HT1080 (cell line): ENCODE results near the gene KIAA0232. TPM values are rescaled to one million over a fixed set of nuclear protein-coding genes. Genes with fewer than 3 reads are reported as not detected.
"Not testable (repeated sequence)": the region's sequence is repeated elsewhere in the genome, so short reads cannot be mapped to it uniquely, and the experiment has no call there.

Experiments
- DNase-seq: peaks from one replicate; pipeline ENCODE4 v3.0.0-alpha.2; 2015; ENCODE audit warnings: low read depth
- total RNA-seq: library from RNA; depleted of rRNA; stranded (reverse); fragments of >200 nt; shearing (Covaris generic); gene quantifications from 2 replicates; pipeline ENCODE4 v1.2.3, GENCODE V29; 2014

KIAA0232 gene
- total RNA-seq, 1 experiment from 2014 or later = 4.7 TPM

DNA sequence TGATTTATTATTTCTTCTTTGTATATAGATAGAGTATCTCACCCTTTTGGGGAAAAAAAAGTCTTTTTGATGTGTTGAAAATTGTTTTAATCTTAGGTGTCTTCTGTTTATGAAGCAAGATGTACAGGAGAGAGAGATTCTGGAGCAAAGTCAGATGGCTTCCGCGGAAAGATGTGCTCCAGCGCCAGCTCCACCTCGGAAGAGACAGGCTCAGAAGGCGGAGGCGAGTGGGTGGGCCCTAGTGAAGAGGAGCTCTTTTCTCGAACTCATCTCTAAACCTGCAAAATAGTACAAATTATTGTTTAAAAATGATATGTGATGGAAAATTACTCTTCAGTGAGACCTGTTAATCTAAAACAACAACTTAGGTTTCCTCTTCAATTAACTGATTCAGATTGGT, 98.2 kb downstream of the KIAA0232 start:
- no peak for DNase-seq

DNA sequence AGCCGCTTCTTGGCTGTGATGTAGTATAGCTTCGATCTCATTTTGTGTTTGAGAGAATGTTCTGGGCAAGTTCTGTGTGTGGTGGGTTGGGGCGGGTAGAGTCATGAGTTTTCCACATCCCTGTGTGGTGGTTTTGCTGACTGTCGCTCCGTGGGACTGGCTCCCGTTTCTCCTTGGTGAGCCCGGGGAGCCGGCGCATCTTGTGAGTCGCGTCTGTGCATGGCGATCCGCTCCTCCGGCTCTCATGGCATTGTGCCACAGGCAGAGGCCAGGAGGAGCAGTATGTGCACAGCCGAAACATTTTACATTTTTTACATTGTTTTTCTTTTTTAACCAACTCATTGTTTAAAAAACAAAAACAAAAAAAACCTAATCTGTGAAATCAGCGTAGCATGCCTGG, 99.4 kb downstream of the KIAA0232 start:
- DNase-seq = no peak

DNA sequence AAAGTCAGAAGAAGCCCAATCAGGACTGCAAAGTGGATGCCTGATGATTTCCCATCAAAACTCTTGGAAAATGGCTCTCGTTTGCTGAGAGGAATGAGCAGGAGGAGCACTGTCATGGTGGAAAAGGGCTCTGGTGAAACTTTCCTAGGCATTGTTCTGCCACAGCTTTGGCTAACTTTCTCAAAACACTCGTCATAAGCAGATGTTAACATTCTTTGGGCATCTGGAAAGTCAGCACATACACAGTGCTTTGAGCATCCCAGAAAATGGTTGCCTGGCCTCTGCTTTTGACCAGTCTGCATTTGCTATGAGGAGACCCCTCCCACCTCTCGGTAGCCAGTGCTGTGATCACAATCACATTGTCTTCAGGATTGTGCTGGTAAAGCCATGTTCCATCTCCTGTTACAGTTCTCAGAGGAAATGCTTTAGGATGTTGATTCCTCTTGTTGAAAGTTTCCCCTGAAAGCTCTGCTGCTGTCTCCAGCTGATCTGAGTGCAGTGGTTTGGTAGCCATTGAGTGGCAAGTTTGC, 101.9 kb downstream of the KIAA0232 start:
- DNase-seq = no peak

DNA sequence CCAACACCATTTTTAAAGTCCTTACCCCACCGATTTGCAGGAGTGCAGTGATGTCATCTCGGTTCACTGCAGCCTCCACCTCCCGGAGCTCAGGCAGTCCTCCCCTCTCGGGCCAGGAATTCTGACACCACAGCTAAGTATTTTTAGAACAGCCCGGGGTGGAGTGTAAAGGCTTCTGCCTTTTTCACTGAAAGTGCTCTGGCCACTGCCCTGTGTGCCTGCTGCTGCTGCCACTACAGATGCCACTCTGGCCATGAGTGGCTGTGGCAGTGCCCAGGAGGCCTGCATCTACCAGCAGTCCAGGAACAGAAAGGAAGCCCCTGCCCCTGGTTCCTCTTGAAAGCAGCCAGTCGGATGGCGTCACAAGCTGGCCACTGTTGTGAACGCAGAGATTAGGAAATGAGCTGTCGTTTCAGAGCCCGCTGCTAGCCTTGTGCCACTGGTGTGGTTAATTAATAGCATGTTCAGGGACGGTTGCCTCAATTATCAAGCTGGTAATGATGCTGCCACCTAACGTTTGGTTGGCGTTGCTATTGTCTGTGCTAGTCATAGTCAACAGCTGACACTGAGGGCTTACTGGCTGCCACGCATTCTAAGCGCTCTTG, 103.5 kb downstream of the KIAA0232 start:
- peak; percentile 74 for DNase-seq

DNA sequence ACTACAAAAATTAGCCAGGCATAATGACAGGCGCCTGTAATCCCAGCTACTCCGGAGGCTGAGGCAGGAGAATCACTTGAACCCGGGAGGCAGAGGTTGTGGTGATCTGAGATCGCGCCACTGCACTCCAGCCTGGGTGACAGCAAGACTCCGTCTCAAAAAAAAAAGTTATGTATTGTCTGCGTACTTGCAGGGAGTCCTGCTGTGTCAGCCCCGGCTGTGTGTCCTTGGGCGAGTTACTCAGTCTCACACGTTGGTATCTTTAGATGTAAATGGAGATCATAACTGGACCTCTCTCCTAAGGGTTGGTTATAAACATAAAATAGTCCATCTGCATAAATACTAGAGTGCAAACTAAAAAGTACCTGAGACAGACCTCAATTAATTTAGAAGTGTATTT, 104.4 kb downstream of the KIAA0232 start:
- no peak for DNase-seq

DNA sequence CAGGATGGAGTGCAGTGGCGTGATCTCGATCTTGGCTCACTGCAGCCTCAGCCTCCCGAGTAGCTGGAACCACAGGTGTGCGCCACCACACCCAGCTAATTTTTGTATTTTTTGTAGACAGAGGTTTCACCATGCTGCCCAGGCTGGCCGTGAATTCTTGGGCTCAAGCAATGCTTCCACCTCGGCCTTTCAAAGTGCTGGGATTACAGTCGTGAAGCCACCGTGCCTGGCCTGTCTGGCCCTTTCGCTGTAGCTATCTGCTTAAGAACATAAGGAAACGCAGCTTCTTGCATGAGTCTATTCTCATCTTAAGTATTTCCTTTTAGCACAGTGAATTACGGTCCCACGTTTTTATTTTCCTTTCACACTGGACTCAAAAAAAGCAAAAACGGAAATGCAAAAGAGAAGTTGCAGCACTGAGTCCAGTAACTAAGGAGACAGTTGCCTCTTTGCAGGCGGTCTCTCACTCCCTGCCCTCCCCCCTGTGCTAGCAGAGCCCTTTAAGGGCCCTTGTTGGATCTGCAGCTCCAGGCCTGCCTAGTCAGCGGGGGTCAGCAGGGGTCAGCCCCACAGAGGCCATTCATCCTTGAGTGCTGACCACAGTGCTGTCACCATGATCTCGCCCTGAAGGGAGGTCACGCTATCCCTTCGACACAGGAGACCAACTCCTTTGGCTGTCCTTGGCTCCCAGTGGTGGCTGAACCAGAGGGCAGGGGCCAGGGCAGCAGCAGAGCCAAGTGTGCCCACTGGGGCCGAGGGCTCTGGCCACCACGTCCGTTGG, 105.3 kb downstream of the KIAA0232 start:
- DNase-seq = no peak

DNA sequence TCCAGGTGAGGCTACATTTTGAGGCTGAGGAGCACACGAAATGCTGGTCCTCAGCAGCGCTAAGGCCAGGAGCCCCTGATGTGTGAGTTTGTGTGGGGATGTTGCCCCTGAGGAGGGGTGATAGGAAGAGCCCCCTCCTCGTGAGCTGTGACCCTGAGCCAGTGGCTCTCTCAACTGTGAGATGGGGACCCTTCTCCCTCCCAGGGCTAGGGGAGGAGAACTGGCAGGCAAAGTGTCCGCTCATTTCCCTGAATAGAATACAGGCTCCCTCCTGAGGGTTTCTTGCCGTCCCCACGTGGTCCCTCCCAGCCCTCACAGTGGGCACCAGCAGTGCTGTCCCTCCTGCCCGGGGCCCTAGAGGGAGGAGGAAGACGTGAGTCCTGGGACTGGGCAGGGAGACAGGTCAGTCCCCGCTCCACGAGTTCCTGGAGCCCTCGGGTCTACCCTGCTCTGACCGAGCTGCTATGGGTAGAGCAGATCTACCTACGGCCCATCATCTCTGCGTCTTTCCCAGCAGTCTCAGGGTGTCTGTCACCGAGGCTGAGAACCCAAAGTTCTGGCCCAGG, 106.1 kb downstream of the KIAA0232 start:
- DNase-seq = no peak

DNA sequence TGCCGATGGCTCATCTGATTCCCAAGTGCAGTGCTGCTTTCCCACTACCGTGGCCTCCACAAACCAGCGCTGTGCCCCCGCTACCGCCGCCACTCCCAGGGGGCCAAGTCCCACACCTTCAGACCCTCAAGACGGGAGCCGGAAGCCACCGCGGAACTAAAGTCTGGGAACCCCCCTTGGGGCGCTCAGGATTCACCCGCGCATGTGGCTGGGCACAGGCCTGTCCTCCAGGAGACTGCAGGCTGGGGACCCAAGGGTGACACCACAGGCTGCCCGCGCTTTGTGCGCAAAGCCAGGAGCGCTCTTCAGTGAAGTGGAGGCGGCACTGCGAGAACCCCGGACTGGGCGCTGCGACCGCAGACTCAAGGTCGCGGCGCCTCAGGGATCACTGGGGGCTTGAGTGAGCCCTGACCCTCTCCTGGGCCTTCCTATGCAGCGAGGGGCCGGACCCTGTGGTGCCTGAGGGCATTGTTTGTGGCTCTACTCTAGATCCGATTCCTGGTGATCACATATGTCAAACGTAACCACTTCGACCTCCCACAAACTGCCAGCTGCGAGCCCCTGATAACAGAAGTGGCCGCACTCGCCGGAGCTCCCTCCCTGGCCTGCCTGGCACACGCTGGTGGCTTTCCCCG, 106.7 kb downstream of the KIAA0232 start:
- DNase-seq = no peak

DNA sequence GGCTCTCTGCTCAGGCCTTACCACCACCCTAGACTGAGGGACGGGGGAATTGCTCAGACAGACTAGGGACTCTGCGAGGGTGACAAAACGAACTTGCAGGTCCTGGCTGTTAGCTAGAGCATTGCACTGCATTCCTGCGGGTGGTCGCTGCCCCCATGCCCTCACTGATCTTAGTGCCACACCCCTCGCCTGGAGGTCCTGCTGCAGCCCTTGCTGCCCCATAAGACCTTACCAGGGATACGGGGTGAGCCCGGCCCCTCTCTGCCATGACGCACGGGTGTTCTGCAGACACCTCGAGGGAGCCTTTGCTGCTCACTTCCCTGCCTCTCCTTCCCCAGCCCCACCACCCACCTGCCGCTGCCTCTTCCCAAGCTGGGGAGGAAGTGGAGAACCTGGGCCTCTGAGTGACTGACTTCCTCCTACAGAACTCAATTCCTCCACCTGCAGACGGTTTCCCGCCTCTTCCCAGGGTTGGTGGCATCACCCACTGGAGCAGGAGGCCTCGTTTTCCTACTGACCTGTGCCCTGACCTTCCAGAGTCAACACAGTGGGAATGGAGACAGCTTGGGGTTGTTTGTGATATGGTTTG, 107.3 kb downstream of the KIAA0232 start:
- no peak for DNase-seq

DNA sequence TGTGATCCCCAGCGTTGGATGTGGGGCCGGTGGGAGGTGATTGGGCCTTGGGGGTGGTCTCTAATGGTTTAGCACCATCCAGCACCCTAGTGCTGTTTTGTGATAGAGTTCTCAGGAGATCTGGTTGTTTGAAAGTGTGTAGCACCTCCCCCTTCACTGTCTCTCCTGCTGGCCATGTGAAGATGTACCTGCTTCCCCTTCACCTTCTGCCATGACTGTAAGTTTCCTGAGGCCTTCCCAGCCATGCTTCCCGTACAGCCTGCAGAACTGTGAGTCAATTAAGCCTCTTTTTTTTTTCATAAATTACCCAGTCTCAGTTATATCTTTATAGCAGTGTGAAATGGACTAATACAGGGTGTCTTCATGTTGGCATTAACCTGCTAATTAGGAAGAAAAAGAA, 107.8 kb downstream of the KIAA0232 start:
- no peak for DNase-seq

DNA sequence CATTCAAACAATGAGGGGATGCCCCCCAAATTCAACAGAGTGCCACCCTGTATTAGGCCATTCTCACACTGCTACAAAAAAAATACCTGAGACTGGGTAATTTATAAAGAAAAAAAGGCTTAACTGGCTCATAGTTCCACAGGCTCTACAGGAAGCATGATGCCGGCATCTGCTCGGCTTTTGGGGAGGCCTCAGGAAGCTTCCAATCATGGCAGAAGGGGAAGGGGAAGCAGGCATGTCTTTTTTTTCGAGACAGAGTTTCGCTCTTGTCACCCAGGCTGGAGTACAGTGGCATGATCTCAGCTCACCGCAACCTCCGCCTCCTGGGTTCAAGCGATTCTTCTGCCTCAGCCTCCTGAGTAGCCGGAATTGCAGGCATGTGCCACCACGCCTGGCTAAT, 108.4 kb downstream of the KIAA0232 start:
- not testable (repeated sequence) for DNase-seq

DNA sequence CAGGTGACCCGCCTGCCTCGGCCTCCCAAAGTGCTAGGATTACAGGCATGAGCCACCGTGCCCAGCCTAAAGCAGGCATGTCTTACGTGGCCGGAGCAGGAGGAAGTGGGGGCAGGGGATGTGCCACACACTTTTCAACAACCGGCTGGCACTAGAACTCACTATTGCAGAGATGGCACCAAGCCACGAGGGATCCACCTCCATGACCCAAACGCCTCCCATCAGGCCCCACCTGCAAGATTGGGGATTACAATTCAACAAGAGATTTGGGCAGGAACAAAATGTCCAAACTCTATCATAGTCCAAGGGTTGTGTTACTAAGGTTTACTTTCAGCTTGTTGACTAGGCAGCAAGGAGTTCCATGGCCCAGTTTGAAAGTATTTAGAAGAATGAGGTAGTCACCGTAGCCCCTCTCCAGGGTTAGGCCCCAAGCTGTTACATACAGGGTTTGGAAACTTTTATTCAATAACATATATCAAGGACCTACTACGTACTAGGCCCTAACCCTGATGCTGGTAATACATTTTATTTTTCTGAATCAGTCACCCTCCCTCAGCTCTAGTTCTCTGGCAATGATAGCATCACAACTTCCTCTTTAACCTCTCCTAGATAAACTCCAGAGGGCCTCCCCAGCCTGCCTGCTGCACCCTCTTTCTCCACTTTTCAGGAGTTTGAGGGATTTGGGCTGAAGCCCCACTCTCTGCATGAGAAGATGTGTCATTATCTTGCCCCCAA, 109.1 kb downstream of the KIAA0232 start:
- no peak for DNase-seq

DNA sequence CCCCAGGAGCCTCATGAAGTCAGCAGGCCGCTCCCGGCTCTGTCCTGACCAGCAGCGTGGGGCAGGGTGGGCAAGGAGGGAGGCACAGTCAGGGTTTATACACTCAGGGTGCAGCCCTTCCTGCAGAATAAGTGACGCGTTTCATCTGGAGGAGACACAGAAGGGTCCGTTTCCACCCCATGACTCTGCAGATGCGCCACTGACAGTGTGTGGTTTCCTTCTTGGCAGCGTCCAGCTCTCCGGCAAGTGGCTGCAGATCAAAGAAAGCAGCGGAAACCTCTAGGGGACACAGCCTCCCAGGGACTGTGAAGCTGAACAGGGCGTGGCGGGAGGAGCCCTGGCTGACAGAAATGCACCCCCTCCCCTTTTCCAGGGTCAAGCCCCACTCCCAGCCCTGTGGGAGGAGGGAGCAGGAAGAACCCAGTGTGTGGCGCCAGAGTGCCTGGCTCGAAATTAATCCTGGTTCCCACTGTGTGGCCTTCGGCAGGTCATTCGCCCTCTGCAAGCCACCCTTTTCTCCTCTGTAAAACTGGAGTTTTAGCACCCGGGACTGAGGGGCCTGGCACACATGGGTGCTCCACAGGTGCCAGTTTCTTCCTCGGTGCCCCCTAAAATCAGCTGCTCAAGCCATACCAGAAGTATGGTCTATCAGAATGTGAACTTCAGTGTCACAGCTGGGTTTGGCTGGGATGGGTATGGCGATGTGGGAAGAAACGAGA, 109.8 kb downstream of the KIAA0232 start:
- peak; percentile 61 for DNase-seq

DNA sequence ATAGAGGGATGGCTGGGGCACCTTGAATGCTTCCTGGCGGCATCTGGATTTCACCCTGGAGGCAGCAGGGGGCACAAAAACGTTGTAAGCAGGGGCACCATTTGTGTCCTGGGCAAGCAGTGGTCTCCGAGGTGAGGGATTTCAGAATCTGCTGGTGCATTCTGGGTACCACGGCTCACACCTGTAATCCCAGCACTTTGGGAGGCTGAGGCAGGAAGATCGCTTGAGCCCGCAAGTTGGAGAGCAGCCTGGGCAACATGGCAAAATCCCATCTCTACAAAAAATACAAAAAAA, 110.3 kb downstream of the KIAA0232 start:
- DNase-seq = no peak

DNA sequence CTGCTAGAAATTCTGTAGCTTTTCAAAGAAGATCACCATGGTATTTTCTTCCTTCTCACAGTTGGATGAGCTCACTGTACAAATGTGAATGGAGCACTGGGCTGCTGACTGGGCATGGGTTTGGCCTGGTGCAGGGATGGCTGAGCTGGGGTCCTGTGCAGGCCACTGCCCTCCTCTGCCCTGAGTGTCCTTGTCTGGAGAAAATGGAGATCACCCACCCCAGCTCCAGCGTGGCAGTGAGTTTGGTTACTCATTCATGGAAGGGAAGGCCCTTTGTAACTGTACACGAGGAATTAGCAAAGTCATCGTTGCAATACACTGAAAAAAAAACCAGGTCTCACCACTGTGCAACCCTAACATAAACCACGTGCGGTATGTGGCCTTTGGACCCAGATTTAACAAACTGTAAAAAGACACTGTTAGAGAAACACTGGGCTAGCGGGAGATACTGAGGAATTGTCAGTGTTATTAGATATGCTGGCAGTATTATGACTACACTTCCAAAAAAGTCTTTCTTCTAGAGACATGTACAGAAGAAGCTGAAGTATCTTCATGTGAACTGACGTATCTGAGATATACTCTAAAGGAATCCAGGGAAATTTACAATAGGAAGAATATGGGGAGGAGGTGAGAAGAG, 111.0 kb downstream of the KIAA0232 start:
- DNase-seq = no peak

DNA sequence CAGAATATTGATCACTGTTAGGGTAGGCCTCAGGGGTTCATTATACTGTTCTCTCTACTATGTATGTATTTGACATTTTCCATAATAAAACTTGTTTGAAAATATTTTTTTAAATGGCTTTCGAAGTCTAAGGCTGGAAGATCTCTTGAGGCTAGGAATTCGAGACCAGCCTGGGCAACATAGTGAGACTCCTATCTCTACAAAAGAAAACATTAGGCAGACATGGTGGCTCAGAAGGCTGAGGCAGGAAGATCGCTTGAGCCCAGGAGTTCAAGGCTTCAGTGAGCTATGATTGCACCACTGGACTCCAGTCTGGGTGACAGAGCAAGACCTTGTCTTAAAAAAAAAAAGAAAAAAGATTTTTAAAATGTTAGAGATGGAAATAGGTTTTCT, 111.6 kb downstream of the KIAA0232 start:
- no peak for DNase-seq

DNA sequence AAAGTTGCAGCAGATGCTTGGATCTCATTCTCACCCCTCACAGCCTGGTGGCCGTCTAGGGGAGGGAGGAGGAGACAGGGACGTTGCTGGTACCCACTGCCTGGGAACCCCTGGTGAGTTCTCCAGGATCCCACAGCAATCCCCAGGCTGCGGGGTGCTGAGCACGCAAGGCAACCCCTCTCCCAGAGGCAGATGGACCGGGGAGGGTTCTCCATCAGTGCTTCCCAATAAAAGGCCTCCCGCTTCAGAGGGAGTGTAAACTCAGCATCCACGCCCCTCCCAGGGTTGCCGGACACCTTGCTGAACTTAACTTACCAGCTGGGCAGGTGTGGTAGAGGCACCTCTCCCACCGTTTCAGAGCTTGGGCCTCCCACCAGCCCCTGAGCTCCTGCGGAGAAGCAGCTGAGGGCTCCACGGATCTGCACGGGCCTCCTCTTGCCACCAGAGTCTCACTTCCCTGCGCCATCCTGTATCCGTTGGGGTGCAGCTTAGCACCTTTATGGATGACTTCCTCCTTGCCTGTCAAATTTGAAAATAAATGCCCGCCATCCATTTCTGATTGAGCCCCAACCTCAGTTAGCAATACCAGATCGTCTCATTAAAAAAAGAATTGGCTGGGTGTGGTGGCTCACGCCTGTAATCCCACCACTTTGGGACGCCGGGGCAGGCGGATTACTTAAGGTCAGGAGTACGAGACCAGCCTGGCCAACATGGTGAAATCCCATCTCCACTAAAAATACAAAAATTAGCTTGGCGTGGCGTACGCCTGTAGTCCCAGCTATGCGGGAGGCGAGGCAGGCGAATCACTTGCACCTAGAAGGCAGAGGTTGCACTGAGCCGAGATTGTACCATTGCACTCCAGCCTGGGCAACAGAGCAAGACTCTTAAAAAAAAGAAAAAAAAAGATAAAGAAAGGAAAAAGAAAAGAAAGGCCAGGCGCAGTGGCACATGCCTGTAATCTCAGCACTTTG, 112.3 kb downstream of the KIAA0232 start:
- DNase-seq = no peak

DNA sequence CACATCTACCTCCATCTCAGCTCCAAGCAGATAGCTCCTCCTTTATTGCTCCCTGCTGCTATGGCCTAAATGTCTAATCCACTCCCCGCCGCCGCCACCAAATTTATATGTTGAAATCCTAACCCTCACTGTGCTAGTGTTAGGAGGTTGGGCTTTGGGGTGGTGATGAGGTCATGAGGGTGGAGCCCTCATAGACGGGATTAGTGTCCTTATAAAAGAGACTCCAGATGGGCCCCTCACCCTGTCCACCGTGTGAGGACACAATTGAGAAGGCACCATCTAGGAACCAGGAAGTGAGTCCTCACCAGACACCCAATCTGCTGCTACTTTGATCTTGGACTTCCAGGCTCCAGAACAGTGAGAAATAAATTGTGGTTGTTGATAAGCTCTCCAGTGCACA, 113.5 kb downstream of the KIAA0232 start:
- no peak for DNase-seq

DNA sequence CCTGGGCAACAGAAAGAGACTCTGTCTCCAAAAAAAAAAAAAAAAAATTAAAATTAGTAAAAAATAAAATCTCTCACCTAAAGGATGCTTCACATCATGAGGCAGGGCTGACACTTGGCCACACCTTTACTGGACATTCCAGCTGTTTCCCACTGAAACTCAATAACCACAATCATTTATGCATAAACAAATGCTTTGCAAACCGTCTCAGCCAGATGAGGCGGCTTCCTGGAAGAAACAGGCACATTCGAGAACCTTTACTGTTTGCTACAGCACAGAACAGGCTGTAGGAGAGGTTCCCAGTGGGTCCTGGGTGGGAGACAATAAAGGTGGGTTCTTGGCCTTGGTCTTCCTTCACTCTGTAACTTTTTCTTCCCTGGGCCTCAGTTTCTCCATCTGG, 116.2 kb downstream of the KIAA0232 start:
- DNase-seq = no peak
